ENCODE measurements around the gene HBG2. TPM values are rescaled to one million over a fixed set of nuclear protein-coding genes. Genes with fewer than 3 reads are reported as not detected.

Gene HBG2
- total and polyA plus RNA-seq, 2 experiments from 2014 or later = not detected

- H3K27me3 Mint-ChIP-seq (ENCODE audit: insufficient read depth, low read depth, poor library complexity) = no peaks in the 10 kb centered on the region
- TF ChIP-seq ZNF462 (CRISPR knock-in tag; IDR thresholded peaks at IDR 0.05) (no peak), NANOG (IDR thresholded peaks at IDR 0.05; ENCODE audit: borderline replicate concordance) (no peak), JUNB (IDR thresholded peaks at IDR 0.05; ENCODE audit: unreplicated experiment) (no peak)
- no peak for DNase-seq (ENCODE audit: low spot score)
These were observed 47.3 kb upstream of the HBG2 start, which contains the start of gene OR51B4 for GRCh38 chr11:5301846-5302245. Gene OR51B4, minus strand, starts transcription at chr11:5301946. Its CDS starts 0 bp downstream, at chr11:5301946.

GRCh38 chr11:5300251-5300650 lies 45.7 kb upstream of the HBG2 start:
- Histone ChIP-seq H3K4me1 (ENCODE audit: insufficient read depth) (no peaks in the 10 kb centered on the region), H3K79me2 (replicated peaks; ENCODE audit: insufficient read depth) (no peaks in the 10 kb centered on the region), H3K36me3 (ENCODE audit: insufficient read depth) (no peaks in the 10 kb centered on the region), H3K27me3 (ENCODE audit: insufficient read depth) (no peaks in the 10 kb centered on the region), H4K20me1 (replicated peaks; ENCODE audit: insufficient read depth) (no peaks in the 10 kb centered on the region; the same call in 1 of the 2 replicates), H3K4me3 (no peak overlapping the region), H3K4me2 (no peak overlapping the region), H2AFZ (no peak overlapping the region), H3K27ac (ENCODE audit: low read depth) (no peak overlapping the region), H3F3A (replicated peaks; ENCODE audit: low read depth) (no peaks in the 10 kb centered on the region), H3K9me2 (ENCODE audit: insufficient read depth) (no peaks in the 10 kb centered on the region)
- ATAC-seq (no peak), DNase-seq (ENCODE audit: low spot score) (no peak)
- Mint-ChIP-seq H3K27ac (no peak overlapping the region), H3K4me3 (no peak overlapping the region), H3K36me3 (ENCODE audit: low read depth) (no peaks in the 10 kb centered on the region), H3K4me1 (0 out of 3 replicates have a peak, but pooled peaks cover 3% of the 10 kb centered on the region), H3K27me3 (ENCODE audit: insufficient read depth, low read depth, poor library complexity) (no peaks in the 10 kb centered on the region), H3K9me3 (no peaks in the 10 kb centered on the region)
- TF ChIP-seq REST (IDR thresholded peaks at IDR 0.05; ENCODE audit: unreplicated experiment) = no peak
- TF ChIP-seq ETS1 (IDR thresholded peaks at IDR 0.05) = no peak

More at GRCh38 chr11:5301846-5302245, 47.3 kb upstream of the HBG2 start, which contains the start of gene OR51B4:
- no peaks in the 10 kb centered on the region for H3K36me3 ChIP-seq (ENCODE audit: insufficient read depth)
- no peaks in the 10 kb centered on the region for H3K27me3 ChIP-seq (ENCODE audit: insufficient read depth)
- Mint-ChIP-seq H3K36me3 (ENCODE audit: low read depth) (no peaks in the 10 kb centered on the region), H3K4me3 (no peak within 1 kb of the TSS), H3K9me3 (no peaks in the 10 kb centered on the region), H3K27ac (no peak within 1 kb of the TSS), H3K4me1 (0 out of 3 replicates have a peak, but pooled peaks cover 3% of the 10 kb centered on the region)
- H4K20me1 ChIP-seq (replicated peaks; ENCODE audit: insufficient read depth) = no peaks in the 10 kb centered on the region; the same call in 1 of the 2 replicates
- H2AFZ ChIP-seq = no peak within 1 kb of the TSS
- no peak for ATAC-seq
- H3K4me2 ChIP-seq = no peak within 1 kb of the TSS
- H3F3A ChIP-seq (replicated peaks; ENCODE audit: low read depth) = no peaks in the 10 kb centered on the region
- H3K27ac ChIP-seq (ENCODE audit: low read depth) = no peak within 1 kb of the TSS
- no peak within 1 kb of the TSS for H3K4me3 ChIP-seq
- no peaks in the 10 kb centered on the region for H3K79me2 ChIP-seq (replicated peaks; ENCODE audit: insufficient read depth)
- H3K9me2 ChIP-seq (ENCODE audit: insufficient read depth) = no peaks in the 10 kb centered on the region
- no peaks in the 10 kb centered on the region for H3K4me1 ChIP-seq (ENCODE audit: insufficient read depth)

Measured in GM23338 (cell line).